ENCODE data around the gene SEPTIN5.

SEPTIN5 gene

GRCh38 chr22:19769393-19769715 lies 55.1 kb downstream of the SEPTIN5 start:
- no peak for TF ChIP-seq CTCF (IDR thresholded peaks at IDR 0.05; ENCODE audit: unreplicated experiment in 3 of 3)
- Mint-ChIP-seq H3K4me3 (no peak overlapping the region), H3K27ac (no peak overlapping the region), H3K9me3 (no peaks in the 10 kb centered on the region), H3K27me3 (ENCODE audit: low read depth) (peaks cover 94% of the 10 kb centered on the region), H3K36me3 (ENCODE audit: low read depth) (no peaks in the 10 kb centered on the region), H3K4me1 (peaks cover 9% of the 10 kb centered on the region)

GRCh38 chr22:19770349-19771220 lies 56.3 kb downstream of the SEPTIN5 start:
- Mint-ChIP-seq H3K27me3 (ENCODE audit: low read depth) (peaks cover 87% of the 10 kb centered on the region), H3K9me3 (no peaks in the 10 kb centered on the region), H3K4me1 (peaks cover 5% of the 10 kb centered on the region), H3K36me3 (ENCODE audit: low read depth) (no peaks in the 10 kb centered on the region), H3K4me3 (no peak overlapping the region), H3K27ac (no peak overlapping the region)
- TF ChIP-seq CTCF (IDR thresholded peaks at IDR 0.05; ENCODE audit: unreplicated experiment in 3 of 3): no peak

- peaks cover 83% of the 10 kb centered on the region for H3K27me3 Mint-ChIP-seq (ENCODE audit: low read depth)
- H3K4me1 Mint-ChIP-seq: peaks cover 5% of the 10 kb centered on the region
- TF ChIP-seq CTCF (IDR thresholded peaks at IDR 0.05; ENCODE audit: unreplicated experiment in 3 of 3): no peak
- H3K27ac Mint-ChIP-seq: no peak overlapping the region
- no peaks in the 10 kb centered on the region for H3K36me3 Mint-ChIP-seq (ENCODE audit: low read depth)
- no peak overlapping the region for H3K4me3 Mint-ChIP-seq
- no peaks in the 10 kb centered on the region for H3K9me3 Mint-ChIP-seq
These were observed 58.0 kb downstream of the SEPTIN5 start for GRCh38 chr22:19772422-19772672.
